Endothelial cell (in vitro differentiated cells): ENCODE results near the gene TNFAIP3. TPM values are rescaled to one million over a fixed set of nuclear protein-coding genes. Genes with fewer than 3 reads are reported as not detected.
A peak's percentile ranks its signal among the peaks of the same experiment; 100 is the strongest.

Experiments
- DNase-seq: peaks from one replicate; pipeline ENCODE4 v3.0.0; 2021; ENCODE audit warnings: low spot score
- H3K27ac Mint-ChIP-seq: one replicate; pipeline ENCODE4 v1.8.0; 2021; ENCODE audit warnings: mixed read lengths, inconsistent platforms; ENCODE audit not compliant: unreplicated experiment
- H3K27me3 Mint-ChIP-seq: one replicate; pipeline ENCODE4 v1.8.0; 2021; ENCODE audit warnings: mild to moderate bottlenecking, moderate library complexity, mixed read lengths, inconsistent platforms; ENCODE audit not compliant: unreplicated experiment
- H3K36me3 Mint-ChIP-seq: one replicate; pipeline ENCODE4 v1.8.0; 2021; ENCODE audit warnings: mild to moderate bottlenecking, low read depth, mixed read lengths, inconsistent platforms; ENCODE audit not compliant: unreplicated experiment
- H3K4me1 Mint-ChIP-seq: one replicate; pipeline ENCODE4 v1.8.0; 2021; ENCODE audit warnings: mild to moderate bottlenecking, mixed read lengths, inconsistent platforms; ENCODE audit not compliant: unreplicated experiment
- H3K4me3 Mint-ChIP-seq: one replicate; pipeline ENCODE4 v1.8.0; 2021; ENCODE audit warnings: mild to moderate bottlenecking, mixed read lengths, inconsistent platforms; ENCODE audit not compliant: unreplicated experiment
- H3K9me3 Mint-ChIP-seq: one replicate; pipeline ENCODE4 v1.8.0; 2021; ENCODE audit warnings: mixed read lengths, inconsistent platforms; ENCODE audit not compliant: unreplicated experiment
- CTCF ChIP-seq: fragments of 200-600 bp; sonication (generic); IDR thresholded peaks from one replicate; pipeline ENCODE4 v1.5.0; 2021; ENCODE audit warnings: antibody characterized with exemption; ENCODE audit not compliant: unreplicated experiment
- total RNA-seq: library from RNA; stranded (reverse); fragmentation: NEBNext Ultra II Directional; extraction: Animal tissue kit (Norgen Biotek cat#: 25700); gene quantifications from one replicate; pipeline ENCODE4 v1.2.1, GENCODE V29; 2021; ENCODE audit not compliant: unreplicated experiment

TNFAIP3 gene
- total RNA-seq, 1 donor from 2014 or later: 22.6 TPM

- no peak for DNase-seq
- TF ChIP-seq CTCF: no peak
- Mint-ChIP-seq H3K9me3 (peaks cover 4% of the 10 kb centered on the region), H3K4me1 (peaks cover 37% of the 10 kb centered on the region), H3K27me3 (no peaks in the 10 kb centered on the region), H3K27ac (no peak overlapping the region), H3K36me3 (no peaks in the 10 kb centered on the region), H3K4me3 (no peak overlapping the region)
These were observed 48.7 kb downstream of the TNFAIP3 start for GRCh38 chr6:137915790-137916189.

- no peak overlapping the region for H3K27ac Mint-ChIP-seq
- no peaks in the 10 kb centered on the region for H3K27me3 Mint-ChIP-seq
- peaks cover 31% of the 10 kb centered on the region for H3K4me1 Mint-ChIP-seq
- H3K9me3 Mint-ChIP-seq: peaks cover 4% of the 10 kb centered on the region
- H3K36me3 Mint-ChIP-seq: no peaks in the 10 kb centered on the region
- TF ChIP-seq CTCF: no peak
- no peak overlapping the region for H3K4me3 Mint-ChIP-seq
- no peak for DNase-seq
These were observed 50.7 kb downstream of the TNFAIP3 start for GRCh38 chr6:137917551-137918325.

- no peak overlapping the region for H3K27ac Mint-ChIP-seq
- DNase-seq: no peak
- H3K4me1 Mint-ChIP-seq: peaks cover 40% of the 10 kb centered on the region
- H3K4me3 Mint-ChIP-seq: no peak overlapping the region
- no peaks in the 10 kb centered on the region for H3K27me3 Mint-ChIP-seq
- no peaks in the 10 kb centered on the region for H3K9me3 Mint-ChIP-seq
- H3K36me3 Mint-ChIP-seq: no peaks in the 10 kb centered on the region
- TF ChIP-seq CTCF: no peak
These were observed 52.4 kb downstream of the TNFAIP3 start for GRCh38 chr6:137919502-137919823.

- TF ChIP-seq CTCF: no peak
- Mint-ChIP-seq H3K4me3 (no peak overlapping the region), H3K27ac (peak overlapping the region; percentile 84), H3K36me3 (no peaks in the 10 kb centered on the region), H3K27me3 (no peaks in the 10 kb centered on the region), H3K9me3 (no peaks in the 10 kb centered on the region), H3K4me1 (peaks cover 47% of the 10 kb centered on the region)
- no peak for DNase-seq
These were observed 53.0 kb downstream of the TNFAIP3 start for GRCh38 chr6:137919837-137920730.

GRCh38 chr6:137921823-137922222 is 54.8 kb downstream of the TNFAIP3 start:
- no peaks in the 10 kb centered on the region for H3K36me3 Mint-ChIP-seq
- H3K4me1 Mint-ChIP-seq: peaks cover 64% of the 10 kb centered on the region
- DNase-seq: no peak
- no peaks in the 10 kb centered on the region for H3K27me3 Mint-ChIP-seq
- H3K27ac Mint-ChIP-seq: no peak overlapping the region
- TF ChIP-seq CTCF: no peak
- no peak overlapping the region for H3K4me3 Mint-ChIP-seq
- no peaks in the 10 kb centered on the region for H3K9me3 Mint-ChIP-seq
